IMR-90 (cell line): ENCODE data around the gene KCNK10.

Experiments used
- MAFK ChIP-seq: IDR thresholded peaks from 2 replicates; pipeline ENCODE4 v1.6.1; 2012; ENCODE audit warnings: low read depth, low read length, improper control_type of control experiment
- NFE2L2 ChIP-seq: fragments of 150-350 bp; IDR thresholded peaks from 2 replicates; pipeline ENCODE4 v1.6.1; 2016; ENCODE audit warnings: low read depth, mild to moderate bottlenecking, low read length
- POLR2A ChIP-seq: IDR thresholded peaks from 2 replicates; pipeline ENCODE4 v1.6.1; 2012; ENCODE audit warnings: mild to moderate bottlenecking, low read depth, low read length
- RAD21 ChIP-seq: IDR thresholded peaks from 2 replicates; pipeline ENCODE4 v1.6.1; 2012; ENCODE audit warnings: low read length, improper control_type of control experiment
- SMC3 ChIP-seq: fragments of 150-350 bp; IDR thresholded peaks from 2 replicates; pipeline ENCODE4 v1.6.1; 2016; ENCODE audit warnings: low read depth, mild to moderate bottlenecking, antibody characterized with exemption, low read length, moderate library complexity
- TF ChIP-seq, protein P1 (sequence below): conservative IDR thresholded peaks from 2 replicates; pipeline ENCODE4 v1.5.1; 2012; ENCODE audit warnings: mild to moderate bottlenecking, low read depth, low read length, improper control_type of control experiment

DNA sequence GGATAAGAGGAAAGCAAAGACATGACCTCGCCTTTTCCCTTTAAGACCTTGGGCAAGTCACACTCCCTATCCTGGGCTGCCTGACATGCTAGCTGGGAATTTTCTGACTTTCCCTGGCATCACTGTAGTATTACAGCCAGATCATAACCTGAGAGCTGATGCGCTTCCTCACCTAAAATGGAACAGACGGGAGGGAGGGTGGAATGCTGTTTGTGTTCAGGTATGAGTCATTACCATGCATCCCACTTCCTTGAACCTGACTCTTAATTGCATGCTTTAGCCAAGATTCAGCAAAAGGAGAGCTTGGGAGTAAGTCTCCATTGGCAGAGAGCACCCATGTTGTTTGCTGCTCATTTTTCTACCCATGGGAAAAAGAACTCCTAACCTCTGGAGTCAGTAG is 156.5 kb downstream of the KCNK10 start:
- TF ChIP-seq, protein P1, sequence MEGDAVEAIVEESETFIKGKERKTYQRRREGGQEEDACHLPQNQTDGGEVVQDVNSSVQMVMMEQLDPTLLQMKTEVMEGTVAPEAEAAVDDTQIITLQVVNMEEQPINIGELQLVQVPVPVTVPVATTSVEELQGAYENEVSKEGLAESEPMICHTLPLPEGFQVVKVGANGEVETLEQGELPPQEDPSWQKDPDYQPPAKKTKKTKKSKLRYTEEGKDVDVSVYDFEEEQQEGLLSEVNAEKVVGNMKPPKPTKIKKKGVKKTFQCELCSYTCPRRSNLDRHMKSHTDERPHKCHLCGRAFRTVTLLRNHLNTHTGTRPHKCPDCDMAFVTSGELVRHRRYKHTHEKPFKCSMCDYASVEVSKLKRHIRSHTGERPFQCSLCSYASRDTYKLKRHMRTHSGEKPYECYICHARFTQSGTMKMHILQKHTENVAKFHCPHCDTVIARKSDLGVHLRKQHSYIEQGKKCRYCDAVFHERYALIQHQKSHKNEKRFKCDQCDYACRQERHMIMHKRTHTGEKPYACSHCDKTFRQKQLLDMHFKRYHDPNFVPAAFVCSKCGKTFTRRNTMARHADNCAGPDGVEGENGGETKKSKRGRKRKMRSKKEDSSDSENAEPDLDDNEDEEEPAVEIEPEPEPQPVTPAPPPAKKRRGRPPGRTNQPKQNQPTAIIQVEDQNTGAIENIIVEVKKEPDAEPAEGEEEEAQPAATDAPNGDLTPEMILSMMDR: no peak
- TF ChIP-seq SMC3 (no peak), MAFK (no peak), NFE2L2 (no peak), RAD21 (no peak), POLR2A (no peak)
